Panc1 (cell line): ENCODE measurements around the gene GABPB1. TPM values are rescaled to one million over a fixed set of nuclear protein-coding genes. Genes with fewer than 3 reads are reported as not detected.

Experiments used
- ATAC-seq: fragments of 200-7000 bp; cut with Tn5 transposase; 2 replicates; pipeline ENCODE4 v1.9.1; 2020; ENCODE audit warnings: mild to moderate bottlenecking, moderate library complexity
- BruUV-seq: library from RNA; stranded (reverse); fragments of 400-500 nt; replicated peaks from 2 replicates; lab custom pipeline; 2021; lab: Mats Ljungman, UMichigan
- CTCF ChIA-PET: fragments of 300-600 bp; sonication (Branson Sonifier 250); formaldehyde crosslinking; loops from one replicate; lab custom pipeline; 2022; ENCODE audit warnings: antibody characterized with exemption; lab: Charles Lee
- POLR2A ChIA-PET: fragments of 300-600 bp; sonication (Branson Sonifier 250); formaldehyde crosslinking; loops from one replicate; lab custom pipeline; 2022; ENCODE audit warnings: antibody characterized with exemption; lab: Charles Lee
- DNase-seq: peaks from one replicate; pipeline ENCODE4 v3.0.0-alpha.2; 2010; ENCODE audit warnings: low read depth, low spot score
- H3K27ac ChIP-seq: 2 replicates; pipeline ENCODE4 v1.5.1; 2011; ENCODE audit warnings: mild to moderate bottlenecking, low read length, inconsistent platforms
- H3K27me3 ChIP-seq: fragments of 200-500 bp; sonication (Bioruptor generic); 2 replicates; pipeline ENCODE4 v1.6.0; 2014; ENCODE audit warnings: low read length, inconsistent platforms; ENCODE audit not compliant: control insufficient read depth, insufficient read depth
- H3K36me3 ChIP-seq: fragments of 200-500 bp; sonication (Bioruptor generic); 2 replicates; pipeline ENCODE4 v1.5.1; 2014; ENCODE audit warnings: inconsistent platforms, mild to moderate bottlenecking, low read length, moderate library complexity; ENCODE audit not compliant: control insufficient read depth, insufficient read depth
- H3K4me1 ChIP-seq: 2 replicates; pipeline ENCODE4 v1.5.1; 2011; ENCODE audit warnings: inconsistent platforms, mild to moderate bottlenecking, low read length, moderate library complexity; ENCODE audit not compliant: control insufficient read depth, insufficient read depth
- H3K4me3 ChIP-seq, 2 experiments: 2 replicates each; pipeline ENCODE4 v1.5.1; 2011 to 2012; ENCODE audit warnings: low read depth in 2 of 2, low read length in 2 of 2, mild to moderate bottlenecking in 2 of 2, inconsistent platforms in 1 of 2, moderate library complexity in 1 of 2
- H3K9me3 ChIP-seq: fragments of 200-500 bp; sonication (Bioruptor generic); 2 replicates; pipeline ENCODE4 v1.5.1; 2014; ENCODE audit warnings: low read depth, mild to moderate bottlenecking, inconsistent platforms, low read length, moderate library complexity; ENCODE audit not compliant: control insufficient read depth, insufficient read depth
- POLR2AphosphoS5 ChIP-seq: IDR thresholded peaks from 2 replicates; pipeline ENCODE4 v1.6.1; 2012; ENCODE audit warnings: mild to moderate bottlenecking, low read depth, low read length, moderate library complexity
- REST ChIP-seq, 2 experiments: IDR thresholded peaks; 2 replicates each; pipeline ENCODE4 v1.6.1; 2011 to 2012; ENCODE audit warnings: low read depth in 2 of 2, control low read depth in 1 of 2, low read length in 1 of 2, mild to moderate bottlenecking in 1 of 2, moderate library complexity in 1 of 2; ENCODE audit not compliant: insufficient read depth in 1 of 2
- SIN3A ChIP-seq: IDR thresholded peaks from 2 replicates; pipeline ENCODE4 v1.6.1; 2012; ENCODE audit warnings: low read depth, mild to moderate bottlenecking, low read length, moderate library complexity, borderline replicate concordance; ENCODE audit not compliant: insufficient read depth
- TCF7L2 ChIP-seq: IDR thresholded peaks from 2 replicates; pipeline ENCODE4 v1.6.1; 2011; ENCODE audit warnings: mild to moderate bottlenecking, low read depth, low read length, inconsistent platforms
- in situ Hi-C: cut with HindIII; loops from 2 replicates; pipeline ENCODE4 v1.10.0; 2016; ENCODE audit warnings: low sequenced_read_pairs, low pct_unique_long_range_greater_than_20kb
- intact Hi-C: fragments of 100-400 bp; cut with micrococcal nuclease; formaldehyde crosslinking; loops from one replicate; pipeline ENCODE4 v1.10.0; 2022; ENCODE audit not compliant: unreplicated experiment
- total RNA-seq: library from RNA; stranded (reverse); gene quantifications from one replicate; pipeline ENCODE4 v1.2.1, GENCODE V29; 2021; ENCODE audit not compliant: unreplicated experiment
- TF ChIP-seq, protein P1 (sequence below): fragments of 450-650 bp; IDR thresholded peaks from 2 replicates; pipeline ENCODE4 v1.5.1; 2017; ENCODE audit warnings: mild to moderate bottlenecking

GABPB1 gene
- total RNA-seq, 1 experiment from 2014 or later, result 20.0 TPM

- BruUV-seq, result no TSS peak
- no peaks in the 10 kb centered on the region for H3K9me3 ChIP-seq
- POLR2A ChIA-PET, result no interaction called here
- ATAC-seq (no peak), DNase-seq (no peak)
- no peak for TF ChIP-seq SIN3A
- TF ChIP-seq, protein P1, sequence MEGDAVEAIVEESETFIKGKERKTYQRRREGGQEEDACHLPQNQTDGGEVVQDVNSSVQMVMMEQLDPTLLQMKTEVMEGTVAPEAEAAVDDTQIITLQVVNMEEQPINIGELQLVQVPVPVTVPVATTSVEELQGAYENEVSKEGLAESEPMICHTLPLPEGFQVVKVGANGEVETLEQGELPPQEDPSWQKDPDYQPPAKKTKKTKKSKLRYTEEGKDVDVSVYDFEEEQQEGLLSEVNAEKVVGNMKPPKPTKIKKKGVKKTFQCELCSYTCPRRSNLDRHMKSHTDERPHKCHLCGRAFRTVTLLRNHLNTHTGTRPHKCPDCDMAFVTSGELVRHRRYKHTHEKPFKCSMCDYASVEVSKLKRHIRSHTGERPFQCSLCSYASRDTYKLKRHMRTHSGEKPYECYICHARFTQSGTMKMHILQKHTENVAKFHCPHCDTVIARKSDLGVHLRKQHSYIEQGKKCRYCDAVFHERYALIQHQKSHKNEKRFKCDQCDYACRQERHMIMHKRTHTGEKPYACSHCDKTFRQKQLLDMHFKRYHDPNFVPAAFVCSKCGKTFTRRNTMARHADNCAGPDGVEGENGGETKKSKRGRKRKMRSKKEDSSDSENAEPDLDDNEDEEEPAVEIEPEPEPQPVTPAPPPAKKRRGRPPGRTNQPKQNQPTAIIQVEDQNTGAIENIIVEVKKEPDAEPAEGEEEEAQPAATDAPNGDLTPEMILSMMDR, result 0 out of 2 replicates have a peak, but pooled peaks have one; percentile 12
- H3K27ac ChIP-seq, result no peak overlapping the region
- in situ Hi-C loops (no loop called here), intact Hi-C loops (no loop called here)
- CTCF ChIA-PET, result no interaction called here
- no peaks in the 10 kb centered on the region for H3K27me3 ChIP-seq
- H3K36me3 ChIP-seq, result no peaks in the 10 kb centered on the region
- H3K4me1 ChIP-seq, result no peaks in the 10 kb centered on the region
- H3K4me3 ChIP-seq, result no peak overlapping the region
Measured at GRCh38 chr15:50241684-50242450, 113.1 kb downstream of the GABPB1 start.

DNA sequence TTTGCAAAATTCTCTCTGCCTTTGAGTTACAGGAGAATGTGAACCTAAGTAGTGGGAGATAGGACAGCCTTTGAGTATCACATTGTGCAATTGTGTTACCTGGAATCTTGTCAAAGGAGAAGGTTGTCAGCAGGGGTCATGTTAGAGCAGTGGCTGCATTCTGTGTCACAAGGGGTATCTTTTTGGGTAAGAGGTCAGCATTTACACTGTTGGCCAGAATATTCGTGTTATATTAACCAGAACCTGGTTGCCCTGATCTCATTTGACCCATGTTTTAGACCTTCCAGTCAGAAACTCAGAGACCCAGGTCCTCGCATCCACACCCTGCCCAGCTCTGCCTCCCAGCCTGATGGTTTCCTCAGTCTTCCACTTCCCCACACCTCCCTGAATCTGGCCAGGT, 116.7 kb downstream of the GABPB1 start:
- ATAC-seq, result no peak
- no peaks in the 10 kb centered on the region for H3K9me3 ChIP-seq
- H3K27ac ChIP-seq, result no peak overlapping the region
- intact Hi-C loops, result no loop called here
- H3K4me1 ChIP-seq, result no peaks in the 10 kb centered on the region
- in situ Hi-C loops, result no loop called here
- DNase-seq, result no peak
- H3K27me3 ChIP-seq, result no peaks in the 10 kb centered on the region
- POLR2A ChIA-PET, result no interaction called here
- TF ChIP-seq REST (IDR thresholded peaks at IDR 0.05; ENCODE audit: insufficient read depth in 1 of 2, low read depth in 2 of 2, low read length in 1 of 2) (no peak), POLR2AphosphoS5 (no peak), SIN3A (no peak), TCF7L2 (no peak)
- TF ChIP-seq, protein P1, result no peak
- no TSS peak for BruUV-seq
- CTCF ChIA-PET, result no interaction called here
- no peak overlapping the region for H3K4me3 ChIP-seq
- H3K36me3 ChIP-seq, result no peaks in the 10 kb centered on the region
